GM11168 (cell line): ENCODE results near the gene SFT2D1.

Experiments
- in situ Hi-C: fragments of 300-500 bp; cut with MboI; formaldehyde crosslinking; loops from one replicate; pipeline ENCODE4 v1.12.0; 2022; ENCODE audit warnings: low sequenced_read_pairs; ENCODE audit not compliant: unreplicated experiment

SFT2D1 gene

DNA sequence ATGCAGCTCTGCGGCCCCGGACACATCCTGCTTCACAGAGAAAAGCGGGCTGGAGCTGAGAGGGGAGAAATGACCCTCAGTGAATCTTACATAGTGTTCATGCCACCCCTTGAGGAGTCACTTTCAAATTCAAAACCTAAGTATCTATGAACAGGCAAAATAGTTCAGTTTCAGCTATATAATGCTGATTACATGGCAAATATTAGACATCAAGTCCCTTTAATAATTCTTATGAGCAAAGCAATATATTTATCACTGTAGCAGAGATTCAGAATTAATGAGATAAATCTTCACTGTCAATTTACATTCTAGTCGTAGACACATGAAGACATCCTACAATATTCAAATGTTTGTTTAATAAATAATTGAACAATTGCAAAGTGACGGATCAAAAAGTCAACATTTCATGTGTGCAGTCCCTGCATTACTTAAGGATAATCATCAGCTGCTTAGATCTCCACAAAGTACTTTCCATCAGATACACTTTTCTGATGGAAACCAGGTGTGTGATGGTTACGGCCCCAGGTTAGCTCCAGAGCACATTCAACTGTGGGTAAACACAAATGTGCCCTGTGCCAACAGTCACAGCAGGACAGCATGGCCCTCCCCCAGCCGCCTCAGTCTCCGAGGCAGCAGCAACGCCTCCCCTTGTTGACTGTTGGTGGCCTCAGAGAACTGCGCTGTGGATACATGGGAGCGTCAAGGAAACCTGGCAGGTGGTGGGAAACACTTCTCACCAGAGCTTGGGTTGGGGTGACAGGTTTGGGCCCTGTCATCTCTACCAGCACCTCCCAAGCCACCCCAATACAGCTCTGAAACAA is 33.4 kb downstream of the SFT2D1 start:
- in situ Hi-C loops = no loop called here

DNA sequence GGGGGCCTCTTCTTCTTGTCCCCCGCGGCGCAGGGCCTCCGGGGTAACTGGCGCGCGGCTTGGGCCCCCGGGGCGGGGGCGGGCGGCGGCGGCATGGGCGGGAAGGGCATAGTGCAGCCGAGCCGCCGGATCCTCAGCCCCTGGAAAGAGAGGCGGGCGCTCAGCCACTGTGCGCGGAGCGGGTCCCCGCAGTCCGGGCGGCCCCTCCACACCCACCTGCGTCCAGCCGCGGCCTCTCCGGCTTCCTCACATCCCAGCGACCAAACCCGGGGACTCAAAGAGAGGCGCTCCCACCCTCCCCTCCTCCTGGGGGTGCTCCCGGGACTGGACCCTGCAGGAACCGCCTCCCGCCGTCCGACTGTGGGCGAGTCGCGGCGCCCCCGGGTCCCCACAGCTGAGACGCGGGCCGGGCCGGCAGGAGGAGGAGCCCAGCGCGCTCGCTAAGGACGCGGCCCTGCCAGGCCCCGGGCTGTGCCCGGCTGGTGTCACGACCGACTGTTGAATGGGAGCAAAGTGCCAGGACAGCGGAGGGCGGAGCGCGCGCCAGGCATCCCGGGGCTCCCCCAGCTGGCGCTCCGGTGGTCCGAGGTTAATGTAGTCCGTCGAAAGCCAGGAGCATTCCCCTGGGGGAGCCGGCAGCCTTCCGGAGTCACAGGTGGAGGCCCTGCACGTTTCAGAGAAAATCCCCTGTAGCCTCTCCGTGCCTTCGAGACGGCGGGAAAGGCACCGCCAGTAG is 34.1 kb downstream of the SFT2D1 start, which contains the start of gene PRR18:
Gene PRR18 (minus strand): TSS at position 360 of the 736 bp plus-strand sequence. CDS start 250 bp downstream, at position 110.
- in situ Hi-C loops = no loop called here

DNA sequence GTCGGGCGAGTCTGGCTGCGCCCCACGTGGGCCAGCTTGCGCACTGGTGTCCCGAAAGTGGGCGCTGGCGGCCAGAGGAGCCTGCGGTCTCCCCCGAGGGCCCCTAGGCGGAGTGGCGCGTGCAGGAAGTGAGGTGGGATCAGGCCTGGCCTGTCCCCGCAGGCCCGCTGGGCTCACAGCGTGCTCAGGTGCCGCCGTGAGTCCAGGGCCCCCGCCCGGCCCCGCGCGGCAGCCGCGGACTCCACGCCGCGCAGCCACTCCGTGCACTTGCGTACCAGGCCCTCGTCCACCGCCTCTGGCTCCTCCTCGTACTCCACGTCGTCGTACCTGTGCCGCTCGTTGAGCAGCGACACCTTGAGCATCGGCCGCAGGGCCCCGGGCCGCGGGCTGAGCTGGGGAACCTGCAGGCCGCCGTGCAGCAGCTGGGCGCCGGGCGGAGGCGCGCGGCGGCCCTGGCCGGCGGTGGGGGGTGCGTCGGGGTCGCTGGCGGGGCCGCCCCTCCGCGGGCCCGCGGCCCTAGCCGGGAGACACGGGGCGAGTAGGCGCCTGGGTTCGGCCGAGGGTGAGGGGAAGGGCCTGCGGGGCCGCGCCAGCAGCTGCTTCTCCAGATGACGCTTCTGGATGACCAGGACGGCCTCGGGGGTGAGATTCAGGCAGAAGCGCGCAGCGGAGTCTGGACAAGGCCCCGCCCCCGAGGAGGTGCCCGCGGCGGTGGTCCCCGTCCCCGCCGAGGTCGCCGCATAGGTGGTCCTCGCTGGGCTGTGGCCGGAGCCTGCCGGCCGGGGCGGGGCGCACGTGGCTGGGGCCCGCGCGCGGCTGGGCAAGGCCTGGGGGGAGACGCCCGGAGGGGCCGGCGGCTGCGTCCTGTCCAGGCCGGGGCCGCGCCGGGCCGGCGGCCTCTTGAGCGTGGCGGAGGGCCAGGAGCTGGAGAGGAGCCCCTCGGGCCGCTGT is 35.0 kb downstream of the SFT2D1 start:
- in situ Hi-C loops = no loop called here

DNA sequence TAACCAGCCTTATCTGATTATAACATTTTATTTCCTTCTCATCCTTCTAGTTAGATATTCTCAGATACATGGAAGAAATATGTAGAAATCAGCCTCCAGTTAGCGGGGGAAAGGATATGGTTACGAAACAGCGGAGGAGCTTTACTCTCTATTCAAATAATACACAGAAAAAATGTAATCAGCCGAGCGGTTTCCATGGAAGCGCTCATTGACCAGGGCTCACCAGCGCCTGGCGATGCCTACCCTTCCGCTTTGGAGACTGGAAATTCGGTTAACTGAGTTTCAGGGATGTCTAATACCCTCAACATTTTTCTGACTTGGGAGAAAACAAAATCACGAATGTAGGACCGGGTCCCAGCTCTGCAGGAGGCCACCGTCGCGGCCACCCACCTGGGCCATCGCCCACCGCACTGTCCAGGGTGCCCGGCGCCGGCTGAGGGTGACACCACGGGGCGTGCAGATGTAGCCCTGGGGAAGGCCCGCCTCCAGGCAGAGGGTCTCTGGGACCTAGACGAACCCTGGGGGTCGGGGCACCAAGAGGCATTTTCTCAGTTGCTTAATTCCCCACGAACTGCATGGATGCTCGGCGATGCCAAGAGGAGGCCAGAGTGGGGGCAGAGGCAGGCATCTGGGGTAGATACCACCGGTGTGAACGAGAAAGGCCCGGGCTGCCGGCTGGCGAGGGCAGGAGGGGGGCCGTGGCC is 35.8 kb downstream of the SFT2D1 start:
- in situ Hi-C loops = no loop called here

DNA sequence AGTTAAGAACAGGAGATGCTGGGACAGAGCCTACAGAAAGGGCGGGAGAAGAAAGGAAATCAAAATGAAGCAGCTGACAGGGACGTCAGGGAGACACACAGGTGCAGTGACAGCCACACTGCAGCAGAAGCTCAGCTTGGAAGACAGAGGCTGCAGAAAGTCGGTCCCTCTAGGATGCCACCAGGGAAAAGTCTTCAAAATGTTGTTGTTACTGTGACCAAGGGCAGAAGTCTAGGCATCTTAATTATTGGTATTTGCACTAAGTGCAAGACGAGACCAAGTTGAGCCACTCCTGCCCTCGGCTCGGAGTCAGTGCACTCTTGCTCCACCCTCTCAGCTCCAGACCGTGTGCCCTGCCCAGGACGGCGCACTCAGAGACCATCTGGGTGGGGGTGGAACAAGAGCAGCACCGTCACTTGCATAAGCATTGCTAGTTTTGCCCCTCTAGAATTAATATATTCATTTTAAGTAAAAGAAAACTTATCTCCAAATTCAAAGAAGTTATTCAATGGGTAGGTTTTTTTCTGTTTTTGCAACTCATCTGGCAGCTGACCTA is 36.7 kb downstream of the SFT2D1 start:
- in situ Hi-C loops = no loop called here

DNA sequence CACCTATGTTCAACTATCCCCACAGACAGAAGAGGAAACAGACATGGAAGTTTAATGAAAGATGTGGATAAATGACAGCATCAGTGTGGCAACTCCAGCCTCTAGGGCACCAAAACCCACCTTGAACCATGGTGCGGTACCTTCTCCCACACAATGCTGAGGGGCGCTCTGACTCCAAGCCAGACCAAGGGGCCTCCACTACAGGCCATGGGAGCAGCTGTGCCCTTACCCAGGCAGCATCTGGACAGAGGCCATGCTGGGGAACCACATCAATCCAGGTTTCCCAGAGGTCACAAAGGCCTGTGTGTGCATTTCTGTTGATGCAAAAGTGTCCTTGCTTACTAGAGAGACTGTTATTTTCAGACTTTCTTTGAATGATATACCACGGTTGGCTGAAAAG is 38.2 kb downstream of the SFT2D1 start:
- in situ Hi-C loops = no loop called here

DNA sequence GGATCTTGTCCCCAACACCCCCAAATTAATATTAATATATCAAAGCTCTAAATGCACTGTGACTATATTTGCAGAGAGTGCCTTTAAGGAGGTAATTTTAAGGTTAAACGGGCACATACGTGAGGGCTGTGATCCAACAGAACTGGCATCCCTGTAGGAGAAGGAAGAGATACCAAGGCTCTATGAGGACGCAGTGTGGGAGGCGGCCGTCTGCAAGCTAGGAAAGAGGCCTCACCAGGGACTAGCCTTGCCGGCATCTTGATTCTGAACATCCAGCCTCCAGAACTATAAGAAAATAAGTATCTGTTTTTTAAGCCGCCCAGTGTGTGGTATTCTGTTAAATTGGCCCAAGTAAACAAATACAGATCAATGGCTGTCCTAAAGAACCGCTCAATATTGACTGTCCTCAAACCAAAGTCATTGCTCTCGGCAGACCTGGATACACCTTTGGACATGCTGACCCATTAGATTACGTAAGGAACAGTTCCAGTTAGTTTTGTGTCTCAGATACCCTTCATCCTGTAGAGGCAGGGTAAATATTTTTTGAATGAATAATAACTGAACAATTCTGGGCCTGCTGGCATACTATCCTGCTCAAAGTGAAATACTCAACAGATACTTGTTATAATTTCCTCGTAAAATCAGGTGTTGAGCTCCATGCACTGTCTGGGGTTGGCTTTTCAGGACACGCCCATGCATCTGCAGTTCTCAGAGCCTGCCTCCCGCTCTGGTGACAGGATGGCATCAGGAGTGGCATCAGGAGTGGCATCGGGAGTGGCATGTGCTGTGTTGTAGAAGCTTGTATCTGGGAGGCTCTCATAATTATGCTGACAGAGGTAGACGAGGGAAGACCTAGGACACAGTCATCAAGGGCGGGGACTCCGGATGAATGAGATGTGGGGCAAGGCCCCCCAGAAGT is 40.5 kb downstream of the SFT2D1 start:
- in situ Hi-C loops = no loop called here

DNA sequence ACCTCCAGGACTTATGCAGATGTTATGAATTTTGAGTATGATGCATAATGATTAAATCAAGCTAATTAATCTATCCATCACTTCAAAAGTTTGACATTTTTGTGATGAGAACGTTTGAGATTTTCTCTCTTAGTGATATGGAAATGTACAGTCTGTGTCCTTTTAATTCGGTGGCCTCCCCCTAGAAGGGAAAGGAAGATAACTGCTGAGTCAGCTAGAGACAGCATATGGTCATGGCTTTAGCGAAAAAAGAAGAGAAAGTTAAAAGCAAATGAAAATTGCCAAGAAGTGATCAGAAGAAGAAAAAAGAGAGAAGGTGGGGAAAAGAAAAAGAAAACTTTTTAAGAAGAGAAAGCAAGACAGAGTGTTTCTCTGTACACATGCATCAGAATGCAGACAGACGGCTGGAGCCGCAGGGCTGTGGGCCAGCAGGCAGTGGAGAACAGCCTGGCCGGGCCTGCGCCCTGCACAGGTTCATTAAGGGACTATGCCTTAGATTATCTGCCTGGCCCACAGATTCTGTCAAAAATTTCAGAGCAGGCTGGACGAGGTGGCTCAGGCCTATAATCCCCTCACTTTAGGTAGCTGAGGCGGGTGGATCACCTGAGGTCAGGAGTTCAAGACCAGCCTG is 41.9 kb downstream of the SFT2D1 start:
- in situ Hi-C loops = no loop called here

DNA sequence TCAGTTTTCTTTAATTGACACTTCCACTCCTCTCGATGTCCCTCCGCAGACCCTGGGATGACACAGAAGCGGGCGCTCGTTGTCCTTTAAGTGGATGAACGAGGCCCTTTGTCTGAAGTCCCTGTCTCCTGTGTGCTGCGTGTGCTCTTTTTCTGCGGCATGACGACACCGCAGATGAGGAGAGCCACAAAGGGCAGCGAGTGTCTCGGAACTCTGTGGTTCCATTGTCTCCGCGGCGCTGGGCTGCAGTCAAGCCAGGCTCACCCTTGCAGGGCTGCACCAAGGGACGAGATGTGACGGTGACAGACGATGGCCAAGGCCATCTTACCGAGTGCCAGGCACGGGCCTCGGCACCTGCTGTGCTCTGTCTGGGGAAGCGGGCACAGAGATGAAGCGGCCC is 44.7 kb downstream of the SFT2D1 start:
- in situ Hi-C loops = loop anchor here (5.0 kb wide), 1 partner anchor 100 kb away; no protein-coding TSS in a partner anchor

DNA sequence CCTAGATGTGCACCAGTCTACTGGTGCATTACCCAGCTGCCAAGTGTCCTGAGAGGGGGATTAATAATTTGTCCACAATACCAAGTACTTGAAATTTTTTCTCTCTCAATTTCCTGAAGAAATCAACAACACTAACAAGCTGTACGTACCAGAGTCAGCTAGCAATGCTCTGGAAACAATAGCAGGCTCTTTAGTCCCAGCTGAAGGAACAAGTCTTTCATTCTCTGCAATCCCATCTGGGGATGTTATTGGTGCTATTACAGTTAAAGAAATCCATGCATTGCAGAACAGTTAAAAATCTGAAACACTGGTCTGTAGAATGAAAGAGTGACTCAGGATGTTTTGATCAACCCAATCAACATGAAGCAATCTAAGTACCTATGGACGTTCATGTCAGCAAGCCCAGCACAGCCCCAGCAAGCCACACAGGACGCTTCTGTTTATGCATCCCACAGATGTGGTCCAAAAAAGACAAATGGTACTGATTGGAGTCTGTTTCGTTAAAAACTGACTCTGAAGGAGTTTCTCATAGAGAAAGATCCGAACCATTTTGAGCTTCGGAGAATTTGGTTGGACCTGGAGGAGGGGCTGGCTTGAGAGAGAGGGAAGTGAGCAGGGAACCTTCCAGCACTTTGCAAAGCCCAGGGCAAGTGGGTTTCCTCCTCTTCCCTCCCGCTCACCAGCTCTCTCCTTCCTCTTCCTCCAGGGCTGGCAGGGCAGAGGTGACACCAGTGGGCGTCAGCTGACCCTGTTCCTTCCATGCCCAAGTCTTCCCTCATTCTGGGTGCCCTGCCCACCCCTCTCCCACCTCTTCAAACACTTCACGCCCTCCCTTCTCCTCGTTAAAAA is 46.1 kb downstream of the SFT2D1 start:
- in situ Hi-C loops = loop anchor here (5.0 kb wide), 1 partner anchor 101 kb away; no protein-coding TSS in a partner anchor

DNA sequence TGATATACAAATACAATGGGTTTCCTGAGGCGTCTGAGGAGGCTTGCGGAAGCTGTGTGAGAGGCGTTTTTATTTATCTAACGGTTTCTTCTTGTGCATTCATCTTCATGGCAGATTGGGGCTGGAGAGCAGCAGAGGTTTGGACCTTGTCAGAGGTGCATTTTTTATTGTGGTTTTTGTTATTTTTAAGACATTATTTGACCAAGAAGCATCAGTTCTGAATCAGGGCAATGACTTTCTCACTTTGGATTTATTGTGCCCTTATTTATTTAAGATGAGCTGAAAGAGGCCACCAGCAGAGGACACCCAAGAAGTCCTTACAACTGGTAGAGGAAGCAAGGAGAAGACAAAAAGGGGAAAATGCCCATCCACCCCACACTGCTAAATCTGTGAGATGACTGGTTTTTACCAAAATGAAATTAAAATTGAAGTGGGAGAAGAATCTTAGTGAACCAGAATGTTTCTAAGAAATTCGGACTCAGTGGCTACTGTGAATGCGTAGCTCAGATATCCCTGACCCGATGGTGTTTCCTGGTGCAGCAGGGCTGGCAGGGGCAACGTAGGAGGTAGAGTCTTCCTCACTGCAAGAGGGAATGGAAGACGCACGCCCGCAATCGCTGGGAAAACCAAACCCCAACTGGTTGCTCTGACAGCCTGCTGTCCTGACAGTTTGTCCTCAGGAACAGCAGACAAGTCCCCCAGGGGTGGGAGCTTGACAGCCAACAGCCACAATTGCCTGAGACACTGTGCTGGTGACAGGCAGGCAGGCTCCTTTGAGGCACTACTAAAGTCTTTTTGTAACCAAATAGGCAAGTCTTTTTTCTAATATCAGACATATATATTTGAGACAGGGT is 48.4 kb downstream of the SFT2D1 start:
- in situ Hi-C loops = no loop called here

DNA sequence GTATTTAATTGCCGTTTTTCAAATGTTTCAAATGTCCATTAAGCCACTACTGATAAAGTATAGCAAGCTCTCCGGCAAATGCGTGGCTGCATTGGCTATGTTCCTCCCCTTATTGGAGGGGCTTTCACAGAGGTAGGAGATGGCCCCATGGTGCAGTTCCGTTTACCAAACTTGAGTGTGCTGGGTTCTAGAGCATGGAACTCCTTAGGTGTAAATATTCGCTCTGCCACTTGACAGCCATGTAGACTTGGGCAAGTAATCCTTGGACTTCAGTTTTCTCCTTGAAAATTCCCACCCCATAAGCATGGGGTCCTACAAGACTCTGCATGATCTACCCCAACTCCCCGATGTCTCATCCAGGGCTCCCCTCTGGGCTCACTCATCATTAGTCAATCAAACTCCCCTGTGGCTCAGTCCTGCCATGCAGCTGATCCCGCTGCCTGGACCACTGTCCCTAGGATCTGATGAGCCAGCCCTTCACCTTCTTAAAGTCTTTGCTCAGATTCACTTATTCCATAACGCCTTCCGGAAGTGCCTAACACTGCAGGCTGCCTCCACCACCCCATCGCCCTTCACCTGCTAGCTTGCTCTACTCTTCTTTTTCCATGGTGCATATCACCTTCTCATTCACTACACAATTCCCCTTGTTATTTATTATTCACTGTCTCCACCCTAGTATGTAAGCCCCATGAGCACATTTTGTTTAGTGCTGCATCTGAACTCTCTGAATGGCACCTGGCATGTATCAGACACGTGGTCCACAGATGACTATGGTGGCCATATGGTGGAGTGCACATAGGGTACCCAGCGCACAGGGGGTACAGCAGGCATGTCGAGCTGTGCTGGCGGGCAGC is 52.9 kb downstream of the SFT2D1 start:
- in situ Hi-C loops = no loop called here

DNA sequence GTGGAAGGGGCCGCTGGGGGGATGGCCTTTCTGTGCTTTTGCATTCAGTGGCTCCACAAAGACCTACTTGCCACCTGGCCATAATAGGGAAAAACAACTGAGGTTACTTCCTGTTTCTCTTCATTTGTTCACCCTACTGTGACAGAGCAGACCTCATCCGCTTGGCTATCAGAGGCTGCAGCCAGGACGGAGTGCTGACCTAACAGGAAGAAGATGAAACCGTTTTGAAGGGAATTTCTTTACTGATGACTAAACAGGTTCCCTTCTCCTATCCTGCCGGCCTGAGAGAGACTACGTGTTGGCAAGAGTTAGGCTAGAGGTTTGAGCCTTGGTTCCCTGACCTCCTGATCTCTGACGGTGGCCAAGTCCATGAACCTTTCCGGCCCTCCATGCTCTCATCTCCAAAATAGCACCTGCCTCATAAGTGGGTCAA is 55.5 kb downstream of the SFT2D1 start:
- in situ Hi-C loops = no loop called here

DNA sequence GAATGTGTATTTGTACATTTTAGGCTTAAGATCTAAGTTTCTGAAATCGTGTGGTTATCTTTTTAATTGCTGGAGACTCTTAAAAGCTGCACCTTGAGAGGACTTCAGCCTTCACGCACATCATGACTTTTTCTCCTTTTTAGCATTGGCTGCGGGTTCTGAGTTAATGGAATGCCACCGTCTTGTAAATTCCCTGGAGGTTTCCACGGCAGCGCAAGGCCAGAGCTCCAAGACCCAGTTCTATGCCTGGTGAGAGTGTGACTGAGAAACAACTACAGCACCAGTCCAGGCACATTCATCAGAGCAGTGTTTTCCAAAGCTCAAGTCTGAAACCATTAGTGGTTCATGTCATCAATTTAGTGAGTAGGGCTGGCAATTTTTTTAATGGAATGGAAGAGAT is 57.1 kb downstream of the SFT2D1 start:
- in situ Hi-C loops = no loop called here

DNA sequence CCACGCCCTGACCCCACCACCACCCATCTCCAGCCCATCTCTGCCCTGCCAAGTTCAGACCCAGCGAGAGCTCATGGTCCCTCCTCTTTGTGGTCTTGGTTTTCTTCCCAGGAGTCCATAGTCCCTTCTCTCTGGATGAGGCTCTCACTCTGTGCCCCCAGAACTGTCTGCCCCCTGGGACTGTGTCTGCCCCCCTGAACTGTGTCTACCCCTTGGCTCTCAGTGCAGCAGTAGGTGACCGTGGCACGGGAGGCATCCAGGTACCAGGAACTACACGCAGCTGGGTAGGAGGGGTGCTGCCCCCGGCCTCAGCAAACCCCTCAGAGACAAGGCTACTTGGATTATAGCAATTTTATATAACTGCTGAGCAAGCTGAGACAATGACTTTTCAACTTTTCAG is 57.7 kb downstream of the SFT2D1 start:
- in situ Hi-C loops = no loop called here
